ENCODE measurements around the gene USP10.

DNA sequence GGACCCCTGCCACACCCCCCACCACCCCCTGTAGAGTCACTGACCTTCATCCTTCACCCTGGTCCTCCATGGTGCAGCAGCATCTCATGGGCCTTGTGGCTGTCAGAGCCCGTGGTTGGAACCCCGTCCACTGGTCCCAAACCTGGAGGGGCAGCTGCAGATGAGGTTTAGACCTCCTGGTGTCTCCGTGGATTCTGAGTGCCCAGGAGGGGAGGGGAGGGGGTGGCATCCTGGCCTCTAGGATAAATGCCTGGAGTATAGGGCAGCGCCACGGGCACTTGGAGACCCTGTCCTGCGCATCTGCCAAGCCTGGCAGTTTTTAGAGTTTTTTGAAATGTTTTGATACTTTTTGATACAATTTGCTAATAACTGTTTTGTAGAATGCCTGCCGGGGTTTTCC lies 34.0 kb upstream of the USP10 start:
- no peak for TF ChIP-seq POLR2A (IDR thresholded peaks at IDR 0.05)
- TF ChIP-seq, protein P1, sequence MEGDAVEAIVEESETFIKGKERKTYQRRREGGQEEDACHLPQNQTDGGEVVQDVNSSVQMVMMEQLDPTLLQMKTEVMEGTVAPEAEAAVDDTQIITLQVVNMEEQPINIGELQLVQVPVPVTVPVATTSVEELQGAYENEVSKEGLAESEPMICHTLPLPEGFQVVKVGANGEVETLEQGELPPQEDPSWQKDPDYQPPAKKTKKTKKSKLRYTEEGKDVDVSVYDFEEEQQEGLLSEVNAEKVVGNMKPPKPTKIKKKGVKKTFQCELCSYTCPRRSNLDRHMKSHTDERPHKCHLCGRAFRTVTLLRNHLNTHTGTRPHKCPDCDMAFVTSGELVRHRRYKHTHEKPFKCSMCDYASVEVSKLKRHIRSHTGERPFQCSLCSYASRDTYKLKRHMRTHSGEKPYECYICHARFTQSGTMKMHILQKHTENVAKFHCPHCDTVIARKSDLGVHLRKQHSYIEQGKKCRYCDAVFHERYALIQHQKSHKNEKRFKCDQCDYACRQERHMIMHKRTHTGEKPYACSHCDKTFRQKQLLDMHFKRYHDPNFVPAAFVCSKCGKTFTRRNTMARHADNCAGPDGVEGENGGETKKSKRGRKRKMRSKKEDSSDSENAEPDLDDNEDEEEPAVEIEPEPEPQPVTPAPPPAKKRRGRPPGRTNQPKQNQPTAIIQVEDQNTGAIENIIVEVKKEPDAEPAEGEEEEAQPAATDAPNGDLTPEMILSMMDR (IDR thresholded peaks at IDR 0.05), result no peak
- no peak for TF ChIP-seq POLR2AphosphoS5 (IDR thresholded peaks at IDR 0.05)
- TF ChIP-seq EP300 (IDR thresholded peaks at IDR 0.05), result no peak

Measured in sigmoid colon (tissue), 4 donors.